GM18502 (cell line): ENCODE results near the gene CCDC174.
"Not testable (repeated sequence)": the region's sequence is repeated elsewhere in the genome, so short reads cannot be mapped to it uniquely, and the experiment has no call there.

ENCODE experiments used
- ATAC-seq: cut with Tn5 transposase; IDR thresholded peaks from one replicate; pipeline ENCODE4 v1.9.1; 2021; ENCODE audit warnings: mild to moderate bottlenecking; ENCODE audit not compliant: unreplicated experiment, poor library complexity

The CCDC174 gene

GRCh38 chr3:14647976-14648955, 3.3 kb upstream of the CCDC174 start:
- no peak for ATAC-seq

- ATAC-seq: no peak
These were observed 2.1 kb upstream of the CCDC174 start for GRCh38 chr3:14649466-14649865.

GRCh38 chr3:14650193-14650592, 1.4 kb upstream of the CCDC174 start:
- ATAC-seq: no peak

GRCh38 chr3:14652360-14652907, 872 bp downstream of the CCDC174 start:
- ATAC-seq: not testable (repeated sequence)

GRCh38 chr3:14657579-14657978, 6.0 kb downstream of the CCDC174 start:
- ATAC-seq: no peak

- ATAC-seq: no peak
These were observed 7.4 kb downstream of the CCDC174 start for GRCh38 chr3:14658978-14659377.

GRCh38 chr3:14660942-14661341, 9.4 kb downstream of the CCDC174 start:
- no peak for ATAC-seq

GRCh38 chr3:14663396-14664135, 12.0 kb downstream of the CCDC174 start:
- no peak for ATAC-seq

GRCh38 chr3:14664170-14664569, 12.6 kb downstream of the CCDC174 start:
- no peak for ATAC-seq

- no peak for ATAC-seq
These were observed 21.0 kb downstream of the CCDC174 start for GRCh38 chr3:14672588-14672987.

- no peak for ATAC-seq
These were observed 23.3 kb downstream of the CCDC174 start, which contains the start of gene C3orf20 for GRCh38 chr3:14674841-14675240. TSS of gene C3orf20 (plus strand) at chr3:14675141. CDS start at chr3:14682714, 7,573 bp downstream.

- ATAC-seq: no peak
These were observed 25.3 kb downstream of the CCDC174 start for GRCh38 chr3:14676881-14677280.

- no peak for ATAC-seq
These were observed 26.5 kb downstream of the CCDC174 start for GRCh38 chr3:14678015-14678503.

- no peak for ATAC-seq
These were observed 28.6 kb downstream of the CCDC174 start for GRCh38 chr3:14680115-14680514.

- ATAC-seq: no peak
These were observed 29.2 kb downstream of the CCDC174 start for GRCh38 chr3:14680716-14681115.

- ATAC-seq: no peak
These were observed 32.9 kb downstream of the CCDC174 start for GRCh38 chr3:14684447-14684846.

- no peak for ATAC-seq
These were observed 33.6 kb downstream of the CCDC174 start for GRCh38 chr3:14685179-14685578.

GRCh38 chr3:14687360-14687759, 35.8 kb downstream of the CCDC174 start:
- ATAC-seq: no peak

GRCh38 chr3:14688525-14688924, 37.0 kb downstream of the CCDC174 start:
- peak; percentile 53 for ATAC-seq

- ATAC-seq: peak; percentile 46
These were observed 37.9 kb downstream of the CCDC174 start for GRCh38 chr3:14689247-14689980.
